ENCODE results near the gene SLAMF7. TPM values are rescaled to one million over a fixed set of nuclear protein-coding genes. Genes with fewer than 3 reads are reported as not detected.
A peak's percentile ranks its signal among the peaks of the same experiment; 100 is the strongest.

Gene SLAMF7
- total and polyA plus RNA-seq, 3 donors from 2014 or later, result 0.68 to 5.1 TPM; not detected in 1

- WGBS, 2 donors, result 67 to 68% methylated on average over 8 of the region's 8 CpGs
- TF ChIP-seq POLR2A (IDR thresholded peaks at IDR 0.05) (no peak), CTCF (IDR thresholded peaks at IDR 0.05) (no peak)
- DNase-seq, result no peak
- Histone ChIP-seq H3K9me3 (no peaks in the 10 kb centered on the region), H3K27ac (no peak overlapping the region), H3K27me3 (no peaks in the 10 kb centered on the region), H3K4me3 (no peak overlapping the region), H3K4me1 (no peaks in the 10 kb centered on the region), H3K36me3 (ENCODE audit: low read depth, missing control alignments) (no peaks in the 10 kb centered on the region)
- intact Hi-C loops (cut with DNase I; ENCODE audit: low total_unique reads), result no loop called here
Measured at GRCh38 chr1:160767395-160768294, 28.6 kb downstream of the SLAMF7 start.

- Histone ChIP-seq H3K4me1 (no peaks in the 10 kb centered on the region), H3K36me3 (ENCODE audit: low read depth, missing control alignments) (no peaks in the 10 kb centered on the region), H3K27ac (no peak overlapping the region), H3K4me3 (no peak overlapping the region), H3K9me3 (no peaks in the 10 kb centered on the region), H3K27me3 (no peaks in the 10 kb centered on the region)
- intact Hi-C loops (cut with DNase I; ENCODE audit: low total_unique reads), result no loop called here
- TF ChIP-seq POLR2A (IDR thresholded peaks at IDR 0.05), result no peak
- peak; percentile 6 to 39 (median 37) for TF ChIP-seq CTCF (IDR thresholded peaks at IDR 0.05)
- peak; percentile 69 for DNase-seq
Measured at GRCh38 chr1:160768295-160768657, 29.2 kb downstream of the SLAMF7 start.

GRCh38 chr1:160772331-160772730 is 33.3 kb downstream of the SLAMF7 start:
- WGBS, 2 donors, result 90 to 97% methylated on average over 1 of the region's 1 CpG
- H3K36me3 ChIP-seq (ENCODE audit: low read depth, missing control alignments), result no peaks in the 10 kb centered on the region
- intact Hi-C loops (cut with DNase I; ENCODE audit: low total_unique reads), result no loop called here
- no peaks in the 10 kb centered on the region for H3K9me3 ChIP-seq
- no peak overlapping the region for H3K4me3 ChIP-seq
- H3K27ac ChIP-seq, result no peak overlapping the region
- DNase-seq, result no peak
- no peaks in the 10 kb centered on the region for H3K27me3 ChIP-seq
- no peak for TF ChIP-seq CTCF (IDR thresholded peaks at IDR 0.05)
- TF ChIP-seq POLR2A (IDR thresholded peaks at IDR 0.05), result no peak
- no peaks in the 10 kb centered on the region for H3K4me1 ChIP-seq

- Histone ChIP-seq H3K9me3 (no peaks in the 10 kb centered on the region), H3K27ac (no peak overlapping the region), H3K4me3 (no peak overlapping the region), H3K36me3 (ENCODE audit: low read depth, missing control alignments) (no peaks in the 10 kb centered on the region), H3K4me1 (no peaks in the 10 kb centered on the region), H3K27me3 (no peaks in the 10 kb centered on the region)
- intact Hi-C loops (cut with DNase I; ENCODE audit: low total_unique reads), result no loop called here
- TF ChIP-seq POLR2A (IDR thresholded peaks at IDR 0.05) (no peak), CTCF (IDR thresholded peaks at IDR 0.05) (no peak)
- no peak for DNase-seq
- 89 to 91% methylated on average over 3 of the region's 3 CpGs for WGBS, 2 donors
Measured at GRCh38 chr1:160773093-160773492, 34.0 kb downstream of the SLAMF7 start.
